ENCODE data around the gene GRIK4. TPM values are rescaled to one million over a fixed set of nuclear protein-coding genes. Genes with fewer than 3 reads are reported as not detected.

GRIK4 gene
- total RNA-seq, 4 donors from 2014 or later: under 0.01 to 0.69 (median 0.25) TPM

DNA sequence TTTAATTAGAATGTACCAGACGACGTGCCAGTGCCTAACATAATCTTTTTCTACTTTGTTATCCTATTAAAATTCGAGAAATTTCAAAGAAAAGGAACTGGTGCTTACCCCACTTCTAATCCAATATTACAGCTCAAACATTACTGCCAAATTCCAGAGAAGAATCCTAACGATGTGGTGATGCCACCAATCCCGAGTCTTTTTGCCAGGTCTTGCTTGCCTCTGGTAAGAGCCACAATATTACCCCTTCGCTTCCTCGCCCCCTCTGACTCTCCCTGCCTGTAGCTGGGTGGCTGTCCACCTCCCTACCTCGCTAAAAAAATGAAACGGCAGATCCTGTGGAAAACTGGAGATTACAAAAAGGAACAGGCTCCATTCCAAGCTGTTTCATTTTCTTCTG, 462.9 kb downstream of the GRIK4 start:
- H3K27ac ChIP-seq: no peak overlapping the region
- 46 to 66% methylated on average over 8 to 9 of the region's 9 CpGs for WGBS, 2 donors (ENCODE audit: low coverage in 1 of 2)

DNA sequence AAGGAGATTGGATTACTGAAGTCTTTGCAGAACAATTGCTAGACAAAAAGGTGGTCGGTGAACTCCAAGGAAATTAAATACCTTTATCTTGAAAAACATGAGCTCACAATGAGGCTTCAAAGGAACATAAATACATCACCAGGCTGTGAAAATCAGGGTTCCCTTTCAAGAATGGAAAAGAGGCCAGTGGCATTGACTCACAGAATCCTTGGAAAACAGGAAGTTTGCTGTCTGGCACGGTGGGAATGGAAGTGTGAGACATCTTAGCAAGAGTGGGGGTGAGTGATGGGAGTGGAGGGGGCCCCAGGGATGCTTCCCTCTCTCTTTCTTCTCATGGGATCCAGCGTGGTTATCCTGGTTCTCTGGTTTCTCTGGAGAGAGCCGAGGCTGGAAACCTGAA, 463.4 kb downstream of the GRIK4 start:
- Histone ChIP-seq H3K4me1 (no peaks in the 10 kb centered on the region), H3K9me3 (no peaks in the 10 kb centered on the region), H3K36me3 (no peaks in the 10 kb centered on the region), H3K27me3 (peaks cover 49% of the 10 kb centered on the region), H3K27ac (no peak overlapping the region), H3K4me3 (no peak overlapping the region)
- 22 to 34% methylated on average over 1 to 4 of the region's 4 CpGs for WGBS, 2 donors (ENCODE audit: low coverage in 1 of 2)
- TF ChIP-seq POLR2A (IDR thresholded peaks at IDR 0.05) (no peak), EP300 (IDR thresholded peaks at IDR 0.05) (no peak), POLR2AphosphoS5 (IDR thresholded peaks at IDR 0.05) (no peak)
- TF ChIP-seq, protein P1, sequence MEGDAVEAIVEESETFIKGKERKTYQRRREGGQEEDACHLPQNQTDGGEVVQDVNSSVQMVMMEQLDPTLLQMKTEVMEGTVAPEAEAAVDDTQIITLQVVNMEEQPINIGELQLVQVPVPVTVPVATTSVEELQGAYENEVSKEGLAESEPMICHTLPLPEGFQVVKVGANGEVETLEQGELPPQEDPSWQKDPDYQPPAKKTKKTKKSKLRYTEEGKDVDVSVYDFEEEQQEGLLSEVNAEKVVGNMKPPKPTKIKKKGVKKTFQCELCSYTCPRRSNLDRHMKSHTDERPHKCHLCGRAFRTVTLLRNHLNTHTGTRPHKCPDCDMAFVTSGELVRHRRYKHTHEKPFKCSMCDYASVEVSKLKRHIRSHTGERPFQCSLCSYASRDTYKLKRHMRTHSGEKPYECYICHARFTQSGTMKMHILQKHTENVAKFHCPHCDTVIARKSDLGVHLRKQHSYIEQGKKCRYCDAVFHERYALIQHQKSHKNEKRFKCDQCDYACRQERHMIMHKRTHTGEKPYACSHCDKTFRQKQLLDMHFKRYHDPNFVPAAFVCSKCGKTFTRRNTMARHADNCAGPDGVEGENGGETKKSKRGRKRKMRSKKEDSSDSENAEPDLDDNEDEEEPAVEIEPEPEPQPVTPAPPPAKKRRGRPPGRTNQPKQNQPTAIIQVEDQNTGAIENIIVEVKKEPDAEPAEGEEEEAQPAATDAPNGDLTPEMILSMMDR (IDR thresholded peaks at IDR 0.05): no peak
- no peak for ATAC-seq

More for the DNA sequence above, 462.9 kb downstream of the GRIK4 start:
- Histone ChIP-seq H3K9me3 (no peaks in the 10 kb centered on the region), H3K4me3 (no peak overlapping the region), H3K4me1 (no peaks in the 10 kb centered on the region), H3K36me3 (no peaks in the 10 kb centered on the region), H3K27me3 (peaks cover 49% of the 10 kb centered on the region)
- TF ChIP-seq POLR2A (IDR thresholded peaks at IDR 0.05) (no peak), EP300 (IDR thresholded peaks at IDR 0.05) (no peak), POLR2AphosphoS5 (IDR thresholded peaks at IDR 0.05) (no peak)
- TF ChIP-seq, protein P1 (IDR thresholded peaks at IDR 0.05): no peak
- no peak for ATAC-seq

DNA sequence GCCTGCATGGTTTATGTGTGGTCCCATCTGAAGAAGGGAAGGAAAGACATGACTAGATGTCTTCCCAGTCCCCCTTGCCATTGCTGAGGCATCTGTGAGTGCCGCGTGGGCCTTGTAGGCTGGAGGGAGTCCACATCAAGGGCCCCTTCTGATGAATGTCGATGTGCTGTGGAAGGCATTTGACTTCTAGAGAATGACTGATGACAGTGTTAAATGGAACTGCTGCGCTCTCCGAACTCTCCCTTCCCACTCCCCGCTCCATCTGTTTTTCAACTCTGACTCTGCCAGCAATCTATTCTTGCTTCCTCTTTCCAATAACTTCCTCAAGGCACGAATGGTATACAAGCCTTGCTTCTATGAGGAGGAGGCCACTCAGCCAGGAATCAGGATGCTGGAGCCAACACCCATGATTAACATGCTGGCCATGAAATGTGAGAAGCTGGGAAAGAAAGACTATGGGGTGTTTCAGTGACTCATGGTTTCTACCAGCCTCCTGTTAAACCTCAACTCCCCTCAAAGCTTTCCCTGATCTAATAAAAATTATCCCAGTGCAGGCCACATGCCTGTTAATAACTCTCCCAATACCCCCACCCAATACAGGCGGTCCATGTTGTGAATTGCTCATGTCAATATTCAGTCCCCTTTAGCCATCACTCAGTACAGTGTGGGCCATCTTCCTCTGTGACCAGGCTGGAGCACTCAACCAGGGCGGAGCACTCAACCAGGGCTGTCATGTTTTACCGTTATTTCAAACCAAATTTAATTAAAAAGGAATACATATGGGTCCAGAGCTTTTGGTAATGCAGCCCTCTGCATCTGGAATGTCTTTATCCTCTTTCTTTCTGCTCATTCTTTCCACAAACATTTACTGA, 466.0 kb downstream of the GRIK4 start:
- Histone ChIP-seq H3K27me3 (peaks cover 30% of the 10 kb centered on the region), H3K9me3 (no peaks in the 10 kb centered on the region), H3K4me1 (no peaks in the 10 kb centered on the region), H3K27ac (no peak overlapping the region), H3K36me3 (no peaks in the 10 kb centered on the region), H3K4me3 (no peak overlapping the region)
- no peak for ATAC-seq
- TF ChIP-seq POLR2AphosphoS5 (IDR thresholded peaks at IDR 0.05) (no peak), POLR2A (IDR thresholded peaks at IDR 0.05) (no peak), EP300 (IDR thresholded peaks at IDR 0.05) (no peak)
- TF ChIP-seq, protein P1 (IDR thresholded peaks at IDR 0.05): no peak
- 56 to 73% methylated on average over 2 to 10 of the region's 10 CpGs for WGBS, 2 donors (ENCODE audit: low coverage in 1 of 2)

GRCh38 chr11:120978701-120979100, 467.2 kb downstream of the GRIK4 start:
- WGBS, 2 donors (ENCODE audit: low coverage in 1 of 2): 60 to 82% methylated on average over 3 of the region's 3 CpGs
- Histone ChIP-seq H3K36me3 (no peaks in the 10 kb centered on the region), H3K4me3 (no peak overlapping the region), H3K4me1 (no peaks in the 10 kb centered on the region), H3K9me3 (no peaks in the 10 kb centered on the region), H3K27ac (no peak overlapping the region), H3K27me3 (peaks cover 22% of the 10 kb centered on the region)
- TF ChIP-seq, protein P1 (IDR thresholded peaks at IDR 0.05): no peak
- TF ChIP-seq POLR2A (IDR thresholded peaks at IDR 0.05): no peak
- TF ChIP-seq POLR2AphosphoS5 (IDR thresholded peaks at IDR 0.05): no peak
- TF ChIP-seq EP300 (IDR thresholded peaks at IDR 0.05): no peak
- no peak for ATAC-seq
